Hepatocyte (in vitro differentiated cells): Measurements from ENCODE around the gene AGT. TPM values are rescaled to one million over a fixed set of nuclear protein-coding genes. Genes with fewer than 3 reads are reported as not detected.
A peak's percentile ranks its signal among the peaks of the same experiment; 100 is the strongest.

Source experiments
- DNase-seq: peaks from one replicate; pipeline ENCODE4 v3.0.0-alpha.2; 2016; ENCODE audit warnings: low spot score
- H2AFZ ChIP-seq: fragments of 200-600 bp; sonication (generic); 2 replicates; pipeline ENCODE4 v1.6.0; 2016; ENCODE audit warnings: antibody characterized with exemption, mild to moderate bottlenecking
- H3K27ac ChIP-seq: fragments of 200-600 bp; sonication (generic); 2 replicates; pipeline ENCODE4 v1.5.1; 2016; ENCODE audit warnings: mild to moderate bottlenecking
- H3K27me3 ChIP-seq: fragments of 200-600 bp; sonication (generic); 2 replicates; pipeline ENCODE4 v1.6.1; 2016
- H3K36me3 ChIP-seq: fragments of 200-600 bp; sonication (generic); replicated peaks from 2 replicates; pipeline ENCODE4 v1.5.1; 2016; ENCODE audit warnings: low read depth; ENCODE audit not compliant: insufficient read depth
- H3K4me1 ChIP-seq: fragments of 200-600 bp; sonication (generic); 2 replicates; pipeline ENCODE4 v1.5.1; 2016; ENCODE audit warnings: mild to moderate bottlenecking, moderate library complexity; ENCODE audit not compliant: insufficient read depth
- H3K4me2 ChIP-seq: fragments of 200-600 bp; sonication (generic); 2 replicates; pipeline ENCODE4 v1.6.0; 2016
- H3K4me3 ChIP-seq: fragments of 200-600 bp; sonication (generic); 2 replicates; pipeline ENCODE4 v1.5.1; 2016; ENCODE audit warnings: mild to moderate bottlenecking
- H3K79me2 ChIP-seq: fragments of 200-600 bp; sonication (generic); 2 replicates; pipeline ENCODE4 v1.6.0; 2017; ENCODE audit warnings: mild to moderate bottlenecking
- H3K9me2 ChIP-seq: fragments of 200-600 bp; sonication (generic); replicated peaks from 2 replicates; pipeline ENCODE4 v1.6.0; 2017; ENCODE audit warnings: mild to moderate bottlenecking; ENCODE audit not compliant: insufficient read depth
- H3K9me3 ChIP-seq: fragments of 200-600 bp; sonication (generic); 2 replicates; pipeline ENCODE4 v1.5.1; 2016; ENCODE audit warnings: low read depth, mild to moderate bottlenecking
- H4K20me1 ChIP-seq: fragments of 200-600 bp; sonication (generic); 2 replicates; pipeline ENCODE4 v1.6.0; 2016; ENCODE audit warnings: mild to moderate bottlenecking; ENCODE audit not compliant: insufficient read depth, poor library complexity, severe bottlenecking
- EZH2 ChIP-seq: fragments of 200-600 bp; sonication (generic); IDR thresholded peaks from 2 replicates; pipeline ENCODE4 v1.6.1; 2016; ENCODE audit warnings: antibody characterized with exemption, mild to moderate bottlenecking, borderline replicate concordance
- EZH2phosphoT487 ChIP-seq: fragments of 200-600 bp; sonication (generic); IDR thresholded peaks from one replicate; pipeline ENCODE4 v1.6.1; 2018; ENCODE audit warnings: antibody characterized with exemption, mild to moderate bottlenecking, low read depth, moderate library complexity; ENCODE audit not compliant: unreplicated experiment, severe bottlenecking
- WGBS: methylation state at CpG from one replicate; pipeline ENCODE4 v1.1.6; 2016; ENCODE audit warnings: low lambda C conversion rate; ENCODE audit errors: missing lambda C conversion rate; 5-methylcytosine and 5-hydroxymethylcytosine counted together
- polyA plus RNA-seq: library from polyadenylated mRNA; unstranded; fragments of >200 nt; fragmentation: Nextera tagmentation; extraction: Ambion mirVana; gene quantifications from 2 replicates; pipeline ENCODE4 v1.2.1, GENCODE V29; 2016
- total RNA-seq: library from RNA; depleted of rRNA; stranded (reverse); fragments of >200 nt; gene quantifications from 2 replicates; pipeline ENCODE4 v1.2.3, GENCODE V29; 2014
- TF ChIP-seq, protein P1 (sequence below): fragments of 200-600 bp; sonication (generic); IDR thresholded peaks from 2 replicates; pipeline ENCODE4 v1.5.1; 2016; ENCODE audit warnings: antibody characterized with exemption, mild to moderate bottlenecking; ENCODE audit not compliant: poor library complexity

AGT gene
- total and polyA plus RNA-seq, 2 experiments from 2014 or later = 476 to 583 TPM

- Histone ChIP-seq H3K9me2 (no peaks in the 10 kb centered on the region), H3K27ac (peak overlapping the region; percentile 42), H3K4me1 (peaks cover 33% of the 10 kb centered on the region), H3K27me3 (no peaks in the 10 kb centered on the region), H2AFZ (no peak overlapping the region), H4K20me1 (no peaks in the 10 kb centered on the region), H3K9me3 (no peaks in the 10 kb centered on the region), H3K4me2 (no peak overlapping the region), H3K79me2 (no peaks in the 10 kb centered on the region), H3K4me3 (no peak overlapping the region), H3K36me3 (no peaks in the 10 kb centered on the region)
- 44% methylated on average over 5 of the region's 5 CpGs for WGBS
- TF ChIP-seq EZH2 = no peak
- TF ChIP-seq, protein P1, sequence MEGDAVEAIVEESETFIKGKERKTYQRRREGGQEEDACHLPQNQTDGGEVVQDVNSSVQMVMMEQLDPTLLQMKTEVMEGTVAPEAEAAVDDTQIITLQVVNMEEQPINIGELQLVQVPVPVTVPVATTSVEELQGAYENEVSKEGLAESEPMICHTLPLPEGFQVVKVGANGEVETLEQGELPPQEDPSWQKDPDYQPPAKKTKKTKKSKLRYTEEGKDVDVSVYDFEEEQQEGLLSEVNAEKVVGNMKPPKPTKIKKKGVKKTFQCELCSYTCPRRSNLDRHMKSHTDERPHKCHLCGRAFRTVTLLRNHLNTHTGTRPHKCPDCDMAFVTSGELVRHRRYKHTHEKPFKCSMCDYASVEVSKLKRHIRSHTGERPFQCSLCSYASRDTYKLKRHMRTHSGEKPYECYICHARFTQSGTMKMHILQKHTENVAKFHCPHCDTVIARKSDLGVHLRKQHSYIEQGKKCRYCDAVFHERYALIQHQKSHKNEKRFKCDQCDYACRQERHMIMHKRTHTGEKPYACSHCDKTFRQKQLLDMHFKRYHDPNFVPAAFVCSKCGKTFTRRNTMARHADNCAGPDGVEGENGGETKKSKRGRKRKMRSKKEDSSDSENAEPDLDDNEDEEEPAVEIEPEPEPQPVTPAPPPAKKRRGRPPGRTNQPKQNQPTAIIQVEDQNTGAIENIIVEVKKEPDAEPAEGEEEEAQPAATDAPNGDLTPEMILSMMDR = no peak
- TF ChIP-seq EZH2phosphoT487 = no peak
- DNase-seq = no peak
These were observed 30.5 kb upstream of the AGT start for GRCh38 chr1:230744382-230744781.

GRCh38 chr1:230743899-230744298 is 30.0 kb upstream of the AGT start:
- no peak overlapping the region for H3K4me3 ChIP-seq
- no peak overlapping the region for H3K4me2 ChIP-seq
- no peaks in the 10 kb centered on the region for H4K20me1 ChIP-seq
- H3K9me2 ChIP-seq = no peaks in the 10 kb centered on the region
- no peaks in the 10 kb centered on the region for H3K9me3 ChIP-seq
- peaks cover 30% of the 10 kb centered on the region for H3K4me1 ChIP-seq
- TF ChIP-seq EZH2 (no peak), EZH2phosphoT487 (no peak)
- TF ChIP-seq, protein P1 = no peak
- no peaks in the 10 kb centered on the region for H3K79me2 ChIP-seq
- H3K36me3 ChIP-seq = no peaks in the 10 kb centered on the region
- WGBS = 90% methylated on average over 2 of the region's 2 CpGs
- peak overlapping the region; percentile 42 for H3K27ac ChIP-seq
- no peak overlapping the region for H2AFZ ChIP-seq
- no peaks in the 10 kb centered on the region for H3K27me3 ChIP-seq
- DNase-seq = no peak

- H4K20me1 ChIP-seq = no peaks in the 10 kb centered on the region
- no peaks in the 10 kb centered on the region for H3K9me2 ChIP-seq
- H3K9me3 ChIP-seq = no peaks in the 10 kb centered on the region
- no peaks in the 10 kb centered on the region for H3K36me3 ChIP-seq
- no peak overlapping the region for H2AFZ ChIP-seq
- 97% methylated on average over 12 of the region's 12 CpGs for WGBS
- no peak overlapping the region for H3K4me3 ChIP-seq
- no peak for TF ChIP-seq EZH2
- TF ChIP-seq, protein P1 = no peak
- TF ChIP-seq EZH2phosphoT487 = no peak
- no peak for DNase-seq
- H3K27me3 ChIP-seq = no peaks in the 10 kb centered on the region
- H3K27ac ChIP-seq = no peak overlapping the region
- H3K79me2 ChIP-seq = no peaks in the 10 kb centered on the region
- no peak overlapping the region for H3K4me2 ChIP-seq
- H3K4me1 ChIP-seq = peaks cover 11% of the 10 kb centered on the region
These were observed 25.8 kb upstream of the AGT start for GRCh38 chr1:230739564-230740290.
